Astrocyte (in vitro differentiated cells and primary cell): Measurements from ENCODE around the gene NDFIP2. TPM values are rescaled to one million over a fixed set of nuclear protein-coding genes. Genes with fewer than 3 reads are reported as not detected.

Source experiments
- DNase-seq: peaks from one replicate; pipeline ENCODE4 v3.0.0-alpha.2; 2010; ENCODE audit warnings: low read depth
- FAIRE-seq: peaks from 2 replicates; lab custom pipeline; 2011; peaks lifted over from hg19 to GRCh38; lab: Jason Lieb, UNC
- H2AFZ ChIP-seq: 2 replicates; pipeline ENCODE4 v1.6.0; 2012; ENCODE audit warnings: low read depth, low read length, inconsistent platforms
- H3K27ac ChIP-seq: 2 replicates; pipeline ENCODE4 v1.5.1; 2011; ENCODE audit warnings: low read depth, low read length, inconsistent platforms
- H3K27me3 ChIP-seq: 2 replicates; pipeline ENCODE4 v1.6.0; 2011; ENCODE audit warnings: low read length, inconsistent platforms; ENCODE audit not compliant: insufficient read depth
- H3K36me3 ChIP-seq: 2 replicates; pipeline ENCODE4 v1.5.1; 2011; ENCODE audit warnings: low read length, inconsistent platforms; ENCODE audit not compliant: insufficient read depth
- H3K4me1 ChIP-seq: 2 replicates; pipeline ENCODE4 v1.5.1; 2011; ENCODE audit warnings: low read length, inconsistent platforms; ENCODE audit not compliant: insufficient read depth
- H3K4me2 ChIP-seq: 2 replicates; pipeline ENCODE4 v1.6.0; 2012; ENCODE audit warnings: low read length, inconsistent platforms
- H3K4me3 ChIP-seq: 2 replicates; pipeline ENCODE4 v1.5.1; 2011; ENCODE audit warnings: low read depth, mild to moderate bottlenecking, low read length, inconsistent platforms; ENCODE audit not compliant: insufficient read depth
- H3K79me2 ChIP-seq: 2 replicates; pipeline ENCODE4 v1.6.0; 2012; ENCODE audit warnings: mild to moderate bottlenecking, low read length, inconsistent platforms; ENCODE audit not compliant: insufficient read depth
- H3K9ac ChIP-seq: 2 replicates; pipeline ENCODE4 v1.6.0; 2012; ENCODE audit warnings: mild to moderate bottlenecking, low read length, inconsistent platforms
- H3K9me3 ChIP-seq: 2 replicates; pipeline ENCODE4 v1.5.1; 2012; ENCODE audit warnings: low read depth, mild to moderate bottlenecking, low read length, inconsistent platforms; ENCODE audit not compliant: insufficient read depth
- H4K20me1 ChIP-seq: 2 replicates; pipeline ENCODE4 v1.6.0; 2012; ENCODE audit warnings: low read length, inconsistent platforms; ENCODE audit not compliant: insufficient read depth
- H3K27ac Mint-ChIP-seq: one replicate; pipeline ENCODE4 v1.8.0; 2021; ENCODE audit warnings: mild to moderate bottlenecking, mixed read lengths; ENCODE audit not compliant: unreplicated experiment
- H3K27me3 Mint-ChIP-seq: one replicate; pipeline ENCODE4 v1.8.0; 2021; ENCODE audit warnings: low read depth, mixed read lengths; ENCODE audit not compliant: unreplicated experiment
- H3K36me3 Mint-ChIP-seq: one replicate; pipeline ENCODE4 v1.8.0; 2021; ENCODE audit warnings: low read depth, mixed read lengths; ENCODE audit not compliant: unreplicated experiment
- H3K4me1 Mint-ChIP-seq: one replicate; pipeline ENCODE4 v1.8.0; 2021; ENCODE audit warnings: low read depth, mixed read lengths; ENCODE audit not compliant: unreplicated experiment
- H3K4me3 Mint-ChIP-seq: one replicate; pipeline ENCODE4 v1.8.0; 2021; ENCODE audit warnings: mild to moderate bottlenecking, moderate library complexity, mixed read lengths; ENCODE audit not compliant: unreplicated experiment
- H3K9me3 Mint-ChIP-seq: one replicate; pipeline ENCODE4 v1.8.0; 2021; ENCODE audit warnings: mild to moderate bottlenecking, mixed read lengths; ENCODE audit not compliant: unreplicated experiment
- CTCF ChIP-seq: IDR thresholded peaks from 2 replicates; pipeline ENCODE4 v1.5.1; 2011; ENCODE audit warnings: low read depth, mild to moderate bottlenecking, inconsistent platforms, low read length, moderate library complexity; ENCODE audit not compliant: insufficient read depth
- EZH2 ChIP-seq: IDR thresholded peaks from 2 replicates; pipeline ENCODE4 v1.6.1; 2012; ENCODE audit warnings: mild to moderate bottlenecking, low read length, inconsistent platforms; ENCODE audit not compliant: insufficient read depth
- total RNA-seq: library from RNA; stranded (reverse); gene quantifications from 2 replicates; pipeline ENCODE4 v1.2.1, GENCODE V29; 2021

NDFIP2 gene
- total RNA-seq, 1 donor from 2014 or later = 90.5 TPM

DNA sequence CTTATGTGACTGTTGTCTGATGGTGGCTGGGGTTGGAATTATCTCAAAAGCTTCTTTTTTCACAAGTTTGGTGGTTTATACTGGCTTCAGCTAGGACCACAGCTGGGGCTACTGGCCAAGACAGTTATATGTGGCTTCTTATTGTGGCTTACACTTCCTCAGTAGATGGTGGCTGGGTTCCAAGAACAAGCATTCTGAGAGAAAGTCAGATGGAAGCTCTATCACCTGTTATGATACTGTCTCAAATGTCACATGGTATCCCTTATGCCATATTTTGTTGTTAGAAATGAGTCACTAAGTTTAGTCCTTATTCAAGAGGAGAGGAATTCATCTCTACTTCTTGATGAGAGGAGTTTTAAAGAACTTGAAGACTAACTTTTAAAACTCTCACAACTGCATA lies 41.6 kb downstream of the NDFIP2 start:
- Histone ChIP-seq H3K4me1 (peaks cover 17% of the 10 kb centered on the region), H3K36me3 (peaks cover 8% of the 10 kb centered on the region), H3K9ac (no peak overlapping the region), H3K27me3 (no peaks in the 10 kb centered on the region), H3K79me2 (peaks cover 18% of the 10 kb centered on the region), H3K4me3 (no peak overlapping the region), H4K20me1 (peaks cover 47% of the 10 kb centered on the region), H2AFZ (no peak overlapping the region), H3K4me2 (no peak overlapping the region), H3K9me3 (no peaks in the 10 kb centered on the region), H3K27ac (no peak overlapping the region)
- no peaks in the 10 kb centered on the region for H3K27me3 Mint-ChIP-seq
- H3K36me3 Mint-ChIP-seq = peaks cover 5% of the 10 kb centered on the region
- no peak overlapping the region for H3K4me3 Mint-ChIP-seq
- peaks cover 5% of the 10 kb centered on the region for H3K4me1 Mint-ChIP-seq
- no peaks in the 10 kb centered on the region for H3K9me3 Mint-ChIP-seq
- peak; percentile 95 for DNase-seq
- no peak overlapping the region for H3K27ac Mint-ChIP-seq
- TF ChIP-seq CTCF = no peak
- FAIRE-seq = peak; percentile 5

DNA sequence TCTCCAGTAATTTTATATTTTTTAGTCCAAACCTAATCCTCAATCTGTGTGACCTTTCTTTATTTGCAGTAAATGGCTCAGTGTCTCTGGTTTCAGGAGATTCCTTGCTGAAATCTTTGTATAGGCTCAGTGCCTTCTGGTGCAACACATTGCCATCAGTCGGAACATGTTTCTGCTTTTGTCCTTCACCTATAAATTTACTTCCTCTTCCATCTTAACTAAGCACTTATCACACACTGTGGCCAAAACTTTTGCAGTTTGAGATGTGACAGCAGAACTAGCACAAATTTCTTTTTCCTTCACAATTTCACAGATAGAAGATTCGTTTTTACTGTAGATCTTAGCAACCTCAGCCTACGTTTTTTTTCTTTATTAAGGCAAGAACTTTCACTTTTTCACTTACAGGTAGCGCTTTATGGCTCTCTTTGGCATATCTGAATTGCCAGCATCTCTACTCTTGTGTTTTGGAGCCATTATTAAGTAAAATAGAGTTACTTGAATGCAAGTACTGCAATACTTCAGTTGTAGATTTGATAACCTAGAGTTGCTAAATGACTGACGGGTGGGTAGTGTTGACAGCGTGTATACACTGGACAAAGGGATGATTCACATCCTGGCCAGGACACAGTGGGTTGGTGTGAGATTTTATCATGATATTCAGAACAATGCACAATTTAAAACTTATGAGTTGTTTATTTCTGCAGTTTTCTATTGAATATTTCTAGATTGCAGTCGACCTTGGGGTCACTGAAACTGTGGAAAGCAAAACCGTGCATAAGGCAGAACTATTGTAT lies 44.3 kb downstream of the NDFIP2 start:
- FAIRE-seq = no peak
- H3K36me3 ChIP-seq = peaks cover 8% of the 10 kb centered on the region
- H3K79me2 ChIP-seq = peaks cover 2% of the 10 kb centered on the region
- Mint-ChIP-seq H3K36me3 (peaks cover 7% of the 10 kb centered on the region), H3K27ac (no peak overlapping the region), H3K4me3 (no peak overlapping the region), H3K4me1 (peaks cover 5% of the 10 kb centered on the region), H3K27me3 (no peaks in the 10 kb centered on the region), H3K9me3 (no peaks in the 10 kb centered on the region)
- no peak overlapping the region for H3K9ac ChIP-seq
- no peak for DNase-seq
- H3K4me1 ChIP-seq = peaks cover 17% of the 10 kb centered on the region
- TF ChIP-seq EZH2 = no peak
- TF ChIP-seq CTCF = no peak
- peaks cover 26% of the 10 kb centered on the region for H4K20me1 ChIP-seq
- no peaks in the 10 kb centered on the region for H3K27me3 ChIP-seq
- no peak overlapping the region for H3K4me3 ChIP-seq
- H3K27ac ChIP-seq = no peak overlapping the region
- peak overlapping the region; percentile 25 for H3K4me2 ChIP-seq
- H2AFZ ChIP-seq = no peak overlapping the region
- H3K9me3 ChIP-seq = no peaks in the 10 kb centered on the region

GRCh38 chr13:79527698-79528097 lies 46.7 kb downstream of the NDFIP2 start:
- H3K27me3 ChIP-seq = no peaks in the 10 kb centered on the region
- peaks cover 4% of the 10 kb centered on the region for H3K79me2 ChIP-seq
- H3K4me2 ChIP-seq = no peak overlapping the region
- Mint-ChIP-seq H3K36me3 (peaks cover 15% of the 10 kb centered on the region), H3K27ac (no peak overlapping the region), H3K4me3 (no peak overlapping the region), H3K27me3 (no peaks in the 10 kb centered on the region), H3K9me3 (no peaks in the 10 kb centered on the region), H3K4me1 (peaks cover 8% of the 10 kb centered on the region)
- peaks cover 8% of the 10 kb centered on the region for H3K36me3 ChIP-seq
- no peak for FAIRE-seq
- peaks cover 12% of the 10 kb centered on the region for H3K4me1 ChIP-seq
- no peak overlapping the region for H3K27ac ChIP-seq
- no peaks in the 10 kb centered on the region for H3K9me3 ChIP-seq
- TF ChIP-seq EZH2 = no peak
- H3K4me3 ChIP-seq = no peak overlapping the region
- H4K20me1 ChIP-seq = peaks cover 29% of the 10 kb centered on the region
- no peak overlapping the region for H2AFZ ChIP-seq
- H3K9ac ChIP-seq = no peak overlapping the region
- DNase-seq = no peak
